ENCODE data around the gene PSMA6.
"Not testable (repeated sequence)": the region's sequence is repeated elsewhere in the genome, so short reads cannot be mapped to it uniquely, and the experiment has no call there.

Gene PSMA6

DNA sequence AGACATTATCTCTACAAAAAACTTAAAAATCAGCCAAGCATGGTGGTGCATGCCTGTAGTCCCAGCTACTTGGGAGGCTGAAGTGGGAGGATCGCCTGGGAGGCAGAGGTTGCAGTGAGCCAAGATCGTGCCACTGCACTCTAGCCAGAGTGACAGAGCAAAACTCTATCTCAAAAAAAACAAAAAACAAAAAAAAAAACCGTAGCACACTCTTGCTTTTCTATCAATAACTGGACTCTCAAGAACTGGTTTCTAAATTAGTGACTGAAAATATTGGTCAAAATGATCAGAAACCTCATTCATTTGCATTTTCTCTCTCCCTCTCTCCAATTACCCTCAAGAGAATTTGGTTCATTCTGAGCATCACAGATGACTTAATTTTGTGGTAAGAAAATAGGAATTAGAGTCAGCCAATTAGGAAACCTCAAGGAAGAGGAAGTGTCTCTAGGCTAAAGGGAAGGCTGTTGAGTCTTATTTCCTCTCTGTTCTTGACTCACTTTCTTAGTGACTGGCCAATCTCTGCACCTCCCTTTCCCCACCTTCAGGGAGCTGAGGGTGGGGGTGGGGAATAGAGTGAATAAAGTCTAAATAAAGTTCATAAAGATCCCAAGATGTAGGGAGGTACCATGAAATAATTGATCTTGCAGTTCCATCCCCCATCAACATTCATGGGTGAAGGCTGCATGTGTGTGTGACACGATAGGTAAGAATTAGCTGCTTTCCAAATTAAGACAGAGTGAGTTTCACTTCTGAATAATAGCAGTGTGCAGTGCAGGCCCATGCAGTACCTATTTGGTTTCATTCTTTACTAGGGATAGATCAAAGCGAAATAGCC, 6.8 kb upstream of the PSMA6 start:
- no peak for DNase-seq (ENCODE audit: low read depth)

DNA sequence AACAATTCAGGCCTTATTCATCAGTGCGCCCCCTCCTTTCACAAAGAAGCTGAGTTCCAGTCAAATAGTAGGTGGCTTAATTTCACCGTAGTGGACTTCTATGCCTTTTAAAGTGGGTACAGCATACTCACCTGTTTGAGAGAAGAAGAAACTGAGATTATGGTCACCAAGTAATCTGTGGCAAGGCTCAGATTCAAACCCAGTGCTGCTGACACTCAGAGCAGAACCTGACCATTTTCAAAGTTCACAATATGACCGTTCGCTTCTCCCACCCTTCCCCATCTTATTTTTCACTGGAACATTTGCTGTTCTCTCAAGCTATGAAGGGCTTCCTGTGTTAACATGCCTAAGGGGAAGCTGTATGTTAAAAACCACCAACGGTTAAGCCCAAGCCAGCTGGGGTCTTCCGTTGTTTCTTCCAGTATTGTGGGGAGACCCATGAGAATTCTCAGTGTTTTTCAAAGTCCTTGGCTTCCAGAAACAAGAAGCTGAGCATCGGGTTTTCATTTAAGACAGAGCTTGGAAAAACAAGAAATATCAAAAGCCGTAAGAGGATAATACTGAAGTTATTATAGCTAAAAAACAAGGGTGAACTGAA, 6.1 kb upstream of the PSMA6 start:
- no peak for DNase-seq (ENCODE audit: low read depth)

DNA sequence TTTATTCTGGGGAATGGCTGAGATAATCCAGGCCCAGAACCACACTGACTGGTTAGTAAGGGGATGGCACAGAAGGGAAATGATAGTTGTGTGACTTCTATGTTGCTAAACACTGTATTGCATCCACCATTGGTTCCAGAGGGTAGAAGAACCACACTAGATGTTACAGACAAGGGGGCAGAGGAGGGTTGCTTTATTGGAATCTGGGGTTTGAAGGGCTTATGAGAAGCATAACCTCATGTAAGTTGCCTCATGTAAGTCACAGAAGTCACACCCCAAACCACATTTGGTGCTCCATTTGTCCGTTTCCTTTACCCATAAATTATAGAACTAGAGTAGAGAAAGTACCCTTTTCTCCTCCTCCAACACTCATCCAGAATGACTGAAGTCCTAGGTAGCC, 5.5 kb upstream of the PSMA6 start:
- DNase-seq (ENCODE audit: low read depth) = no peak

DNA sequence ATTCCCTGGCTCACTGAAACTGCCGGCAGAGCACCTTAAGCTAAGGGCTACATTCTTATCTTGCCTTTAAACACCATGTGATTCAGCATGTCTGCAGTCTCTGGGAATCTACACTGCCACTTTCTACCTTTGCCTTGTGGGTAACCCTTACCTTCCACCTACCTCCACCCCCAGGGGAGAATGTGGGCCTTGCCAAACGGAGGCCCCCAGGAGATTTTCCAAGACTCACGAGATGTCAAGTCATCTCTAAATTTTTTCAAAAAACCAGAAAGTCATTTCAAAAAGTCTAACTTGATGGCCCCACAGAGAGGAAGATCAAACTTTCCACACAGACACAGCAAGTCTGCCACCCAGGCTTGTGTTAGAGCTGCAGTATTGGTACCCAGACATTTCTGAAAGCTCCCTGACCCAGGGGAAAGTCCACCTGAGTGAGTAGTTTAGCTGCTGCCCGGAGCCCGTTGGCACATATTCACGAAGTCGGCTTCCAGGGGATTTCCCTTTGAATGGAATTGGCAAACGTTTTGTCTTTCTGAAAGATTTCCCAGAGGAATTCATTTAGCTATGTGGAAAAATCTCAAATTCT, 4.7 kb upstream of the PSMA6 start:
- no peak for DNase-seq (ENCODE audit: low read depth)

DNA sequence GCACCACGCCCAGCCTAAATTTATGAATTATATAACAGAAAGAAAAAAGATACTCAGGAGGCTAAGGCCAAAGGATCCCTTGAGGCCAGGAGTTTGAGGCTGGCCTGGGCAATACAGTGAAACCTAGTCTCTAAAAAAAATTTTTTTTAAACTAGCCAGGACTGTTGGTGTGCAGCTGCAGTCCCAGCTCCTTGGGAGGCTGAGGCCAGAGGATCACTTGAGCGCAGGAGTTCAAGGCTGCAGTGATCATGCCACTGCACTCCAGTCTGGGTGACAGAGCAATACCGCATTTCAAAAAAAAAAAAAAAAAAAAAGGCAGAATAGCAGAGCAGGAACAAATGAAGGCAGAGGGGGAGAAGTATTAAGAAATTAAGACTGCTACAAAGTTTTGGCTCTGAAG, 2.6 kb upstream of the PSMA6 start:
- DNase-seq (ENCODE audit: low read depth) = no peak

DNA sequence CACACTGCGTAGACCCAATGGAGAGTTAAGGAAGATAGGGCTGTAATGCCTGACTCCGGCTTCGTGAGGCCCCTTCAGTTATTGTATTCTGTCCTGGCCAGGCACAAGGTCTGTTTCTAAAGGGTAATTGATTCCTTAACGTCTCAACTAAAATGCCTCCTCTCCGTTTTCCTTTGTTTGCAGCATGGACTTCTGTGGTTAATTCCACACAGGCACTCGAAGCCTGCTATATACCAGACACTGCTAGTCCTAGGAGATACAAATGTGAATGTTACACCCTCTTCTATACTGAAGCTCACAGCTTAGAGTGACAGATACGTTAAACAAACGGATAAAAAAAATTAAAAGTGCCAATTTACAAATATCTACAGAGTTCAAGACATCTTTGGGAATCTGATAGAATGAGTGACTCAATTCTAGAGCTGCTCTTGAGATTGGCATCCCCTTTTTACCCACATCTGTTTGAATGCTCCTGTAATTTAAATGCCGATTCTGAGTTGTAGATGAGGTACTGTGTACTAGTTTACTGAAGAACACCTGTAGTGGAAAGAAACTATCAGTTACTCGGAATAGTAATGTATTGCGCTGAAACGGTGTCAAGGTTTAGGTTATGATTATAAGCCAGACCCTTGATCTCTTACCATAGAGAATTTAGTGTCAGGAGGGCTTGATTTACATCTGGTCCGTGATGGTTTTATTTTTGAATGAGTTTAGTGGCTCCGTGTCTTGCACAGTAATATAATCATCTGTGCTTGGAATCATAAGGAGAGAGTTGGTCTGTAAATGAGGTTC, 784 bp downstream of the PSMA6 start:
- peak; percentile 17 for DNase-seq (ENCODE audit: low read depth)

DNA sequence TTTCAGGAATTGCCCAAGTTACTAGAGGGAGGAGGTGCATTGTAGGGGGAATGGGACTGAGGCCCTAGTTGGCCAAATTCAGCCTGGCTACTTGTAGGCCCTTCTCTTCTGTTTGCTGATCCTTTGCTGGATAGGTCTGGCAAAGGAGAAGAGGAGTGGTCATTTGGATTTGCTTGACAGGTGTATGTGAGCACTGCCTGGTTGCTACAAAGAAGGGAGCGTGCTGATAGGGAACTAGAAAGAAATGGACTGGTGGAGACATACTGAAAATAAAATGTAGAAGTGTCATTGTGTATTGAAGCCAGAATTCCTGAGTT, 3.6 kb downstream of the PSMA6 start:
- no peak for DNase-seq (ENCODE audit: low read depth)

DNA sequence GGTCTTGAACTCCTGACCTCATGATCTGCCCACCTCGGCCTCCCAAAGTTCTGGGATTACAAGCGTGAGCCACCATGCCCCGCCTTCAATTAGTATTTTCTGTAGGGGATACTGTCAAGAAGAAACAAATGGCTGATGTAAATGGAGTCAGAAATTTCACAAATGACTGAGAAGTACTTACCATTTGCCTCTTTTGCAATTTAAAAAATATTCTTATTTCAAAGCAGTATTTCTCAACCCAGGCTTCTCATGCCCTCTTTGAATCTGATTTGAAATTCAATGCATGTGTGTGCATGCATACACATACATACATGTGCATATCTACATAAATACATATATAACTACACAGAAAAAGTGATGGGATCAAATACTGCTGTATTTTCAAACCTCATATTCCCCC, 4.4 kb downstream of the PSMA6 start:
- no peak for DNase-seq (ENCODE audit: low read depth)

DNA sequence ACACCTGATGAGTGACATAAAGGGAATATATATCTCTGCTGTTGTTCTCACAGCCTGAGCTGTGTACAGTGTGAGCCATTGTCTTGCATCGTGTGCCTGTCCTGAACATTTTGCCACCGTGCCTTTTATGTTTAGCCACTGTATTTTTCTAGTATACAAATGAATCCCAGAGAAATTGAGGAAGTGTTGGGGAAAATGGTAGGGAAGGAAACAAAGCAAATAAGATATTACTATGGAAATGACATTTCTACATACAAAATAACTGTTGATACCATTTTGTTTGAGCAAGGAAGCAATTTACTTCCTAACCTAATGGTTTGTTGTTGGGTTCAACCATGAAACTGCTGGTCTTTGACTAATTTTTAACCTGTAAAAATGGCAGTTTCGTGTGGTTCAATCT, 5.5 kb downstream of the PSMA6 start:
- no peak for DNase-seq (ENCODE audit: low read depth)

DNA sequence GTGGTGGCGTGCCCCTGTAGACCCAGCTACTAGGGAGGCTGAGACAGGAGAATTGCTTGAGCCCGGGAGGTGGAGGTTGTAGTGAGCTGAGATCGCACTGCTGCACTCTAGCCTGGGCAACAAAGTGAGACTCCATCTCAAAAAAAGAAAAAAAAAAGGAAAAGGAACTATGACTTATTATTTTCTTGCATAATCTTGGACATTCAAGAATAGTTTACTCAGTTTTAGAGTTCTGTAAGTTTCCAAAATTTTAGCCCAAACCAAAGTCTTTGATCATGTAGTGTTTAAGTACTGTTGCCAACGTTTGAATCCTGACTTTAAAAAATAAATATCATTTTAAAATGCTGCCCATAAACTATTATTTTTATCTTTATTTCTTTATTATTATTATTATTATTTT, 6.2 kb downstream of the PSMA6 start:
- no peak for DNase-seq (ENCODE audit: low read depth)

DNA sequence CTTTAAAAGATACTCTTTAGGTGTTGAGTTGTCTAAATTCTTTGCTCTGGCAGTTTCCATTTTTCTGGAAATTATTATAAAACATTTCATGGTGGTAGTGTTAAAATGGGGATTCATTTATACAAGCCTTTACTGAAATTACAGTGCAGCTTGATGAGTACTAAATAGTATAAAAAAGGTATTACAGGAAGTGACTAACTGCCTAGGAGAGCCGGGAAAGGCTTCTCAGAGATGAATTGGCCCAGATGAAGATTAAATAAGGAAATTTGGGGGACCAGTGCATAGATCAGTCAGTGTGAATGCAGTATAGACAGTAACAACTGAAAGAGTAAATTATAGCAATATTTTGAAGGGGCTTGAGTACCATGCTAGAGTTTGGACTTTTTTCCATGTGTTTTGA, 7.5 kb downstream of the PSMA6 start:
- DNase-seq (ENCODE audit: low read depth) = no peak

DNA sequence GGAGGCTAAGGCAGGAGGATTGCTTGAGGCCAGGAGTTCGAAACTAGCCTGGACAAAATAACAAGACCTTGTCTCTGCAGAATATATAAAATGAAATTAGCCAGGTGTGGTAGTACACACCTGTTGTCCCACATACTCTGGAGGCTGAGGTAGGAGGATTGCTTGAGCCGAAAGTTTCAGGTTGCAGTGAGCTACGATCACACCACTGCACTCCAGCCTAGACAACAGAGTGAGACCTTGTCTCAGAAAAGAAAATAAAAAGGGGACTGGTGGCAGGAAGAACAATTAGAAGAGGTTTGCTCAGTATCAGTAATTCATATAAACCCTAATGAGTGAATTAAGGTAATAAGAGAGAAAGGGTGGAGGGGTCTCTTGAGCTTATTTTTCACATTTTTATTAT, 8.0 kb downstream of the PSMA6 start:
- no peak for DNase-seq (ENCODE audit: low read depth)

DNA sequence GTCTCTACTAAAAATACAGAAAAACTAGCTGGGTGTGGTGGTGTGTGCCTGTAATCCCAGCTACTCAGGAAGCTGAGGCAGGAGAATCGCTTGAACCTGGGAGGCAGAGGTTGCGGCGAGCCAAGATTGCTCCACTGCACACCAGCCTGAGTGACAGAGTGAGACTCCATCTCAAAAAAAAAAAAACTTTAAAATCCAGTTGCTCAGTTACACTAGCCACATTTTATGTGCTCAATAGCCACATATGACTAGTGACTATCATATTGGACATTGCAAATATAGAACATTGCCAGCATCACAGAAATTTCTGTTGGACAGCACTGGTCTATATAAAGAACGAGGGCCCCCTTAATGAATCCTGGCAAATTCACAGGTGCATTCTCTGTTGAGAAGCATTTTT, 9.2 kb downstream of the PSMA6 start:
- DNase-seq (ENCODE audit: low read depth) = not testable (repeated sequence)

DNA sequence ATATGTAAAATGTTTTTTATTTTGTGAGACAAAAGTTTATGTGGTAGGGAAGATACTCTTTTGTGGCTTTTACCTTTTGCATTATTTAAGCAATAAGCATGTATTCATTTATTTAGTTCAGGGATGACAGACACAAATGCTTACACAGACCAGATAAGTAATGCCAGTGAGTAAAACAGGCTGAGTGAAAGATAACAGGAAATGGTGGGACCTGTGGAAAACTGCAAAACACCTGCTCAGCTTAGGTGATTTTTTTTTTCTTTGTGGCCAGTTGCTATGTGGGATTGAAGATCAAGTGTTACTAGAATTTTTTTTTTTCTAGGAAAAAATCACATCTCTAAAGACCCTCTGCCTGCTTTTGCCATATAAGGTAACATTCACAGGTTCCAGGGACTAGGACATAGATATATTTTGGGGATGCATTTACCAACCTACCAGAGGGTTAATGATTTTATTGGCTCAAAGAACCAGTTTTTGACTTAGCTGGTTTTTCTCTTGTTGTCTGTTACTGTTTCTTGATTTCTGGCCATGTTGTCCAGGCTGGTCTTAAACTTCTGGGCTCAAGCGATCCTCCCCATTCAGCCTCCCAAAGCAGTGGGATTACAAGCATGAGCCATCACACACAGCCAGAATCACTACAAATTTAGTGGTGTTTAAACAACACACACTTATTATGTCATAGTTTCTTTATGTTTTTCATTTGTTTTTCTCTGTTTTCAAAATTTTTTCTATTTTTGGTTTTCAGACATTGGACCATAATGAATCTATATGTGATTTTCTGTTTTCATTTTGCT, 9.8 kb downstream of the PSMA6 start:
- no peak for DNase-seq (ENCODE audit: low read depth)

DNA sequence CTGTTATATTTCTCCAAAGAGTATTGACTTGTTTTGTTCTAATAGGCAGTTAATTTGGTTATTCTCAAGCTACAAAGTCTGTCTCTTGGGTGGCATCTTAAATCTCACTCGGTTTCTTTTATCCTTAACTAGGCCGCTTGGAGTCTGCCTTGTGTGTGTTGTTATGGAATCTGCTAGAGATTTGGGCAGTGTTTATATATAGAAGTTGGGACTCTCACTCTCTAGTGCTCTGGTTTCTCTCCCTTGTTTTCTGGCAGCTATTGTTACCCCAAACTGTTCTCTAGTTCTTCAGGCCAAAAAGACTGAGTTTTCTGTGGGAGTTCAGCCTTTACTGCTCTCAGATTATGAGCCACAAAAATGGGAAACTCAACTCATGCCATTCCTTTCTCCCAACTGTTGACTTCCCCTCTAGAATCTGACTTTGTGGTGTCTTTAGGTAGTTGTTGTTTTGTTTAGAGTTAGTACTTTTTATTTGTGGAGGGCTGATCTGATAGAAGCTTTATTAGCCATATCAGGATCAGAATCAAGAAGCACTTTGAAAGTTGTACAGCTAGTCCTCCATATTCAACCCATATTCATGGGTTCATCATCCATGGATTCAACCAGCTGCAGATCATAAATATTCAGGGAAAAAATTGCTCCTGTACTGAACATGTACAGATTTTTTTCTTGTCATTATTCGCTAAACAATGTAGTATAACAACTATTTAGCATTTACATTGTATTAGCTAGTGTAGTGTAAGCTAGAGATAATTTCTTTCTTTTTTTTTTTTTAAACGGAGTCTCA, 11.2 kb downstream of the PSMA6 start:
- no peak for DNase-seq (ENCODE audit: low read depth)

DNA sequence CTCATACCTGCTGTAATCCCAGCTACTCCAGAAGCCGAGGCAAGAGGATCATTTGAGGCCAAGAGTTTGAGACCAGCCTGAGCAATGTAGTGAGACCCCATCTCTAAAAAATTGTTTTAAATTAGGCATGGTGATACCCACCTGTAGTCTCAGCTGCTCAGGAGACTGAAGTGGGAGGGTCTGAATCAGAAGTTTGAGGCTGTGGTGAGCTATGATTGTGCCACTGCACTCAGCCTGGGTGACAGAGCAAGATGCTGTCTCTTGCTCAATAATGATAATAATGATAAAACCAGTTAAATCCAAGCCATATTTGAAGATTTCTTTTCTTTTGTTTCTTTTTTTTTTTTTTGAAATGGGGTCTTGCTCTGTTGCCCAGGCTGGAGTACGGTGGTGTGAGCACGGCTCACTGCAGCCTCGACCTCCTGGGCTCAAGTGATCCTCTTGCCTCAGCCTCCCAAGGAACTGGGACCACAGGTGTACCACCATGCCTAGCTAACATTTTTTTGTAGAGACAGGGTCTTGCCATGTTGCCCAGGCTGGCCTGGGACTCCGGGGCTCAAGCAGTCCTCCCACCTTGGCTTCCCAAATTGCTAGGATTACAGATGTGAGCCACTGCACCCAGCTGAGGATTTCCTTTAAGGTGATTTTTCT, 12.8 kb downstream of the PSMA6 start:
- no peak for DNase-seq (ENCODE audit: low read depth)

DNA sequence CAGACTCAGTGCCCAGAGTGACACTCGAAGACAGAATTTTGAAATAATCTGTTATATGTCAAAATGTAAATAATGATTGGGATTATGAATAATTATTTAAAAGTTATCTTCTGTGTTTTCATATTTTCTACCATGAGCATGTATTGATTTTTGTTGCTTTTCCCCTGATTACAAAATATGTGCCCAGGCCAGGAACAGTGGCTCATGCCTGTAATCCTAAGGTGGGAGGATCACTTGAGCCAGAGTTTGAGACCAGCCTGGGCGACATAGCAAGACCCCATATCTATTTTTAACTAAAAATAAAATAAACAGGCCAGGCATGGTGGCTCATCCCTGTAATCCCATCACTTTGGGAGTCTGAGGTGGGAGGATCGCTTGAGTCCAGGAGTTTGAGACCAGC, 13.5 kb downstream of the PSMA6 start:
- DNase-seq (ENCODE audit: low read depth) = no peak

DNA sequence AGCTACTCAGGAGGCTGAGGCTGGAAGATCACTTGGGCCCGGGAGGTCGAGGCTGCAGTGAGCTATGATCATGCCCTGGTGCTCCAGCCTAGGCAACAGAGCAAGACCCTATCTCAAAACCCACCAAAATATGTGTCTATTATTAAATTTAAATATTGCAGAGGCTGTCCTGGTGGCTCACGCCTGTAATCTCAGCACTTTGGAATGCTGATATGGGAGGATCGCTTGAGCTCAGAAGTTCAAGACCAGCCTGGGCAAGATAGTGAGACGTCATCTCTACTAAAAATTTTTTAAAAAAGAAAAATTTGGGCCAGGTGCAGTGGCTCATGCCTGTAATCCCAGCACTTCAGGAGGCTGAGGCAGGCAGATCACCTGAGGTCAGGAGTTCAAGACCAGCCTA, 13.9 kb downstream of the PSMA6 start:
- DNase-seq (ENCODE audit: low read depth) = no peak

DNA sequence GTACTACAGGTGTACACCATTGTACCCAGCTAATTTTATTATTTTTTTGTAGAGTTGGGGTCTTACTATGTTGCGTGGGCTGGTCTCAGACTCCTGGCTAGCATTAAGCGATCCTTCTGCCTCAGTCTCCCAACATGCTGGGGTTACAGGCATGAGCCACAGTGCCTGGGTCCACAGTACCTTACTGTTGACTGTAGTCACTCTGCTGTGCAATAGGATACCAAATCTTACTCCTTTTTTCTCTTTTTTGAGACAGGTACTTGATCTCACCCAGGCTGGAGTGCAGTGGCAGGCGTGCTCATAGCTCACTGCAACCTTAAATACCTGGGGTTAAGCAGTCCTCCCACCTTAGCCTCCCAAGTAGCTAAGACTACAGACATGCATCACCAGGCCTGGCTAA, 25.6 kb downstream of the PSMA6 start:
- DNase-seq (ENCODE audit: low read depth) = no peak

DNA sequence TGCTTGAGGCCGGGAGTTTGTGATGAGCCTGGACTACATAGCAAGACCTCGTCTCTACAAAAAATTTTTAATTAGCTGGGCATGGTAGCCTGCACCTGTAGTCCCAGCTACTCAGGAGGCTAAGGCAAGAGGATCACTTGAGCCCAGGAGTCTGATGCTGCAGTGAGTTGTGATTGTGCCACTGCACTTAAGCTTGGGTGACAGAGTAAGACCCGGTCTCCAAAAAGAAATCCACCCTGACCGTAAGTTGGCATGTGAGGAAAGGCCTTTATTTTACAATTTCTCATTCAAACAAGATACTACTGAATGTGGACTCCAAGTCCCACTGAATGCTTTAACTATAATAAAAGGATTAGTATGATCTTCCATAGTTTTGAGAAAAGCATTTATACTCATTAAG, 27.3 kb downstream of the PSMA6 start:
- no peak for DNase-seq (ENCODE audit: low read depth)

DNA sequence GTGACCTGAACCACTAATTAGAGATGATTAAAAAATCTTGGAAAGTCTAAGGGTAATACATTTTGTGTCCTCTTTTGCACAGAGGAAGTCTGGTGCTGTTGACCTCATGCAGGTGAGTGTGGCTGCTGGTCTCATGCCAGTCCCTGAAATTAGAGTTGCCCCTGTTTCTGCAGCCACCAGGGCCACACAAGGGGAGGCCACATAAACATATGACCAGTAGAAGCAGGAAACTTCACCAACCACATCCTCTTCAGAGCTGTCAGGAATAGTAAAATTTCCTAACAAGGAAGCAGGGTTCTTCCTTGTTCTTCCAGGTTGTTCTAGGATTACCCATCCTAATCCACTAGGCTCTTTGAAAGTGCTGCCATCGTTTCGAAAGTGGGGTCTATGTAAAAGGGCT, 28.3 kb downstream of the PSMA6 start:
- DNase-seq (ENCODE audit: low read depth) = no peak
